Activated T-cell treated with anti-CD3 and anti-CD28 coated beads for 48 hours (primary cell): ENCODE data around the gene PCDHGC3.

Experiments used
- DNase-seq: peaks from one replicate; pipeline ENCODE4 v3.0.0-alpha.2; 2020; ENCODE audit warnings: low read depth

PCDHGC3 gene

DNA sequence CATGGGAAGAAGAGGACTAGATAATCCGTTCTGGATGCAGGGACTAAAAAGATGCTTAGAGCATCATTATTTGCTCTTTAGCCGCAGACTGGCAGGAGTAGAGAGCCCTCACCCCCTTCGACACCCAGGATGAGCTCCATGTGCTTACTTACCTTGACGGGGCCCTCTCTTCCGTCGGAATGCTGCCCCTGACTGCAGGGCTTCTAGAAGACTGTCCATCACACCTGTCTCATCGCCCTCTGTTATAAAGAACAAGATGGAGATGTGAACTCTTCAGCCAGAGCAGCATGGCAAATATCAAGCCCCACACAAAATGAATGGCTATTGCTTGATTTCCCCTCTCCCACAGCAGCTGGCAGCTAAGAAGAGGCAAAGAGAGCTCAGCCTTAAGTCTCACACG is 48.2 kb downstream of the PCDHGC3 start:
- DNase-seq, result no peak

DNA sequence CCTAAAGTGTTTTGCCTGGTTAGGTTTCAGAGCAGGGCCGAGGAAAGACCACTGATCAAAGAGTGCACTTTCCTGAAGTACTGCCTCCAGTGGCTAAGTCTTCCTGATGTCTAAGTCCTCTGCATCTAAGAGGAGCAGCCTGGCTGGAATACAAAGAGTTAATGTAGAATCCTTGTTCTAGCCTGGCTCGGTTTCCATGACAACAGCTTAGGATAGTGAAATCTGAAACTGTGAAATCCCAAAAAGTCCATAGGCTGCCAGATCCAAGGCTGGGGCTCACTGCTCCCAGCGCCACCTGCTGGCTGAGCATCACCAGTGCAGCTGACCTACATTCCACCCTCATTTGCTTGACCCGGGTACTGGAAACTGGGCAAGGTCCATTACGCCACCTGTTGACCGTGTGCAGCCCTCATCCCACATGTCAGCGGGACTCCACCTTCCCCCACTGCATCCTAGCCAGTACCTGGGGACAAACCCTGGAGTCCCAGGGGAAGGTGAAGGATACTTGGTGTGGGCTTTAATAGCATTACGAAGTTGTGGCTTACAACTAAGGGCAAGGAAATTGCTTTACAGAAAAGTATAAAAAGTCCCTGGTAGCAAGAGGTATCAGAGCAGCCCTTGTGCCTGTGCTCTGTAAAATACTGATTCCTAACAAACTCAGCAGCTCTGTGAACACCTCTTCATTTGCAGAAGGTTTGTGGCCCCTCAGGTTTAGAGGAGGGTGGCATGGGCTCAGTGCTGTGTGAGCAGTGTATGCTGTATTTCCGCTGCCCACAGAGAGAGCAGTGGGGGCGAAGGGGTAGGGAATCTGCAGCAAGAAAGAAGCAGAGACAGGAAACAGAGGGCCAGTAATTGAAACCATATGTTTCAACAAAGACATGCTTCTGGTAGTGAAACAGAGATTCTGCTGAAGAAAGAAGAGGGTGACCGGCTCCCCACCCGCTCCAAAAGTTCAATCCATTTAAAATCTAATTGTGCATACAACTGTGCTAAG is 49.1 kb downstream of the PCDHGC3 start:
- peak; percentile 30 for DNase-seq

DNA sequence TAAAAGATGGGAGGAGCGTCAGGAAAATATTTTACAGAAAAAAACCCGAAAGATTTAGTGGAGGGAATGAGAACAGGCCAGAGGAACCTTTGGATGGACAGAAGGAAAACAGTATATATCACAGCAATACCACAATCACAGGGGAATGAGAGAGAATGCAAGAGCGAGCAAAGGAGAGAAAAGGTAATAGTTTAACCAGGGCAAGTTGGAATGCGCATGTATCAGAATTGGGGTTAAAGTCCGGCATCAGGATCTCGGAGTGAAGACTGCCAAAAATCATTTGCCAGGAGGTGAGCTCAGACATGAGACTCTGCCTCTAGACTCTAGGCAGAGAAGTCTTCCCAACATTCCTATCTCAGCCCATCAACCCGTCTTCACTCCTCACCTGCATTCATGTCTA is 49.9 kb downstream of the PCDHGC3 start:
- DNase-seq, result no peak

DNA sequence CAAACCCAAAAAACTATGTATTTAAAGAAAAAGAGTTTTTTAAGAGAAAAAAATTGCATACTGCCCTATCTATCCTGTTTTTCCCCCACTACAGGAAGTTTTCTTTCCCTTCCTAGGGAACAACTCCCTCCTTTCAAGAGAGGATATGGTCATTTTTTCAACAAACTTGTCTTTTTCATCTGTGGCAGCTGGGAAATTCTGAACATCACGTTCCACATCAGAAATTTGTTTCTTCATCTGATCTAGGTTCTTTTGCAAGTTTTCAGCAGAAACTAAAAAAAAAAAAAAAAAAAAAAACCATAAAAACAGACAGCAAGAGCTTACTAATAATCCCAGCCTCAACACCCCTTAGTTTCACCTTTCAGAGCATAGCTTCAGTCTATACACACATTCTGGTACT is 51.7 kb downstream of the PCDHGC3 start:
- no peak for DNase-seq
